ENCODE results near the gene GPR34.
"Not testable (repeated sequence)": the region's sequence is repeated elsewhere in the genome, so short reads cannot be mapped to it uniquely, and the experiment has no call there.

The GPR34 gene

DNA sequence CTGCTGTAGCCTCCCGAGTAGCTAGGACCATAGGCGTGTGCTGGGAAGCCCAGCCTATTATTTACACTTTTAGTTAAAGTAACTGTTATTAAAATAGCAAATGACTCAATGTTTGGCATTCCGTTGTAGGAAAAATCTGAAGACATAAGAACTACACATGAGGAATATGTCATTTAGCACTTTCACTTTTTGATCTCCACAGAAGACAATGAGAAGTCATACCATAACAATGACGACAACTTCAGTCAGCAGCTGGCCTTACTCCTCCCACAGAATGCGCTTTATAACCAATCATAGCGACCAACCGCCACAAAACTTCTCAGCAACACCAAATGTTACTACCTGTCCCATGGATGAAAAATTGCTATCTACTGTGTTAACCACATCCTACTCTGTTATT lies 6.7 kb downstream of the GPR34 start:
- no peak for DNase-seq

GRCh38 chrX:41703574-41704029 lies 14.8 kb downstream of the GPR34 start:
- no peak for DNase-seq

GRCh38 chrX:41705042-41705441 lies 16.3 kb downstream of the GPR34 start:
- DNase-seq, result no peak

- DNase-seq, result peak; percentile 9
Measured at GRCh38 chrX:41705680-41706374, 17.1 kb downstream of the GPR34 start.

DNA sequence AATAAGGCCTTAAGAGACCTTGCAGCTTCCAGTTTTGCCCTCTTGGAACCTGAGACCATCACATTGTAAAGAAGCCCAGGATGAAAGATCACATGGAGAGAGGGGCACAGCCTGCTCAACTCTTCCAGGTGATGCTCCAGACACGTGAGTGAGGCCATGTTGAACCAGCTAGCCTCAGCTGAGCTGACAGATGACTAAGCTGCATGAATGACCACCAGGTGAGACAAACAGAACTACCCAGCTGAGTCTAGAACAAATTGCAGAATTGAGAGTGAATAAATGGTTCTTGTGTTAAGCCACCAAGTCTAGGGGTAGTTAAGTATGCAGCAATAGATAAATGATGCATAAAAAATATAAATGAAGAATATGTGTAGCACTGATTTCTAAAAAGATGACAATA lies 18.4 kb downstream of the GPR34 start:
- DNase-seq, result no peak

DNA sequence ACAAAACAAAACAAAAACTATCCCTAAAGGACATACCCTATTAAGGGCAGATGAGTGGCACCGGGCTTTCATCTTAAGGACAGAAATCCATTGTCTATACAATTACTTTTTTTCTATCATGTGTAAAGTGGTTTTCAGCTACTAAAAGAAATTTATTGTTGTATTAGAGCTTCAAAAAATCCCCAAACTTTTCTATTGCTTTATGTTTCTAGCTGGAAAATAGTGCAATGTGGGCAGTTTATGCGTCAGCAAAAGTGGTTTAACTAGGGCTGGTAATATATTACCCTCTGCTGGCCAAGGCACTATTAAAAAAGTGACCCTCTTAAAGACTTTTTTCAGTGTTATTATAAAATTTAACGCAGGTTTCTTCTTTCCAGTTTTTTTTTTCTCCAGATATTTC lies 19.7 kb downstream of the GPR34 start:
- DNase-seq, result no peak

- no peak for DNase-seq
Measured at GRCh38 chrX:41711021-41711667, 22.4 kb downstream of the GPR34 start.

DNA sequence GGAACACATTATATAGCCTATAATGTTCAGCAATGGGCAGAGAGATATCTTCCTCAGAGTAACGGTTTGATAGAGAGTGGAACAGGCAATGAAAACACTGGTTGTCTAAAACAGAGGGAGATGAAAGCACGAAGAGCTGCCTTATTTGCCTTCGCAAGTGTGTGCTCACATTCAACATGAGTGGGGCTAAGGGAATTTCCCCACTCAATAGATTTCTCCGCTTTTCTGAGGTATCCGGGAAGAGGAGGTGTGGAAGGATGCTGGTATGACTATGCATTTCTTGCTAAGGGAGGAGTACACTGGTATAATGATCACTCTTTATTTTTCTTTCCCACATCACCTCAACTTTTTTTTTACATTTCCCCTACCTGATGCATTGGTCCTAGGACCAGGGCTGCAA lies 27.4 kb downstream of the GPR34 start:
- DNase-seq, result no peak

- no peak for DNase-seq
Measured at GRCh38 chrX:41716767-41717473, 28.1 kb downstream of the GPR34 start.

DNA sequence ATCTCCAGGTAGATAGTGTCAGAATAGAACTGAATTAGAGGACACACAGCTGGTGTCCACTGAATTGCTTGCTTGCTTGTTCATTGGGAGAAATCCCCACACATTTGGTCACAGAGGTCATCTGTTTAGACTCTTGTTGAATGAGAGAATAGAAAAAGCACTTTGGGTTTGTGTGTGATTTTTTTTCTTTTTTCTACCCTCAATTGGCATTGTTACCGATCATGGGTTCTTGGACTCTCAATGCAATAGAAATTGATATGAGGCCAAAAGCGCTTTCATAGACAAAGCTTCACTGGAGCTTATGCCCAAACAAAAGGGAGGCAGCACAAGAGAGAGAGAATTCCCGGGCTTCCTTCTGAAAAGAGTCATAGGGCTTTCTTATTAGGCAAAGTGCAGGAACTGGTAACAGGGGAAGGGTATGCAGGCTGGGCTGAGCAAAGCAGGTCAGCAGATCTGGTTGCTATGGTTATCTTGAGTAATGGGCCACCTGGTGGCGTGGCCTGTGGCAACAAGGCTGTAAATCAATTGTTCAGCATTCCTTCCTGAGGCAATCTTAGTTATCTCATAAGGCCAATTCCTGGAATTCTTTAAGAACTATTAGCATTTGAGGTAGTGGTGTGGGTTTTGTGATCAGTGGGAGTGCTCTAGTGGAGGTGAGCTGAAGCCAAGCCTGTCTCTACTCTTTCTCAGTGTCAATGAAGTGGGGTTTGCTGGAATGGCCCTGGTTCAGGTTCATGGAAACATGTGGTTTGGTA lies 29.9 kb downstream of the GPR34 start:
- peak; percentile 45 for DNase-seq

DNA sequence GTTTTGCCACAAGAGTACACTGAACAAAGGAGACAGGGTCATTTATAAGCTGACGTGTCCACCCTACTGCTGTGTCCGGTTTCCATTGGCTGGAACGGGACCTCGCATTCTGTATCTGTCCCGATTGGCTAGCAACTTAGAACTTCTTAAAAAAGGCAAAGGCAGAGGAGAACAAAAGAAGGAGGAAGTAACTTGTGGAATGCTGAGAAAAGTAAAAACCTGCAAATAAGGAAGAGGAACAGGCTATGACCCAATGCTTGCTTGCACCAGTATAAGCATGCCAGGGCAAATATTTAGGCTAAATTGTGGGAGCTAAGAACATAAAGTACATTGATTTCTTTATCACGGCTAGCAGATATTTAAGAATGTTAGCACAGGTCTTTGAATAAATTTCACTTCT lies 30.8 kb downstream of the GPR34 start:
- DNase-seq, result not testable (repeated sequence)

DNA sequence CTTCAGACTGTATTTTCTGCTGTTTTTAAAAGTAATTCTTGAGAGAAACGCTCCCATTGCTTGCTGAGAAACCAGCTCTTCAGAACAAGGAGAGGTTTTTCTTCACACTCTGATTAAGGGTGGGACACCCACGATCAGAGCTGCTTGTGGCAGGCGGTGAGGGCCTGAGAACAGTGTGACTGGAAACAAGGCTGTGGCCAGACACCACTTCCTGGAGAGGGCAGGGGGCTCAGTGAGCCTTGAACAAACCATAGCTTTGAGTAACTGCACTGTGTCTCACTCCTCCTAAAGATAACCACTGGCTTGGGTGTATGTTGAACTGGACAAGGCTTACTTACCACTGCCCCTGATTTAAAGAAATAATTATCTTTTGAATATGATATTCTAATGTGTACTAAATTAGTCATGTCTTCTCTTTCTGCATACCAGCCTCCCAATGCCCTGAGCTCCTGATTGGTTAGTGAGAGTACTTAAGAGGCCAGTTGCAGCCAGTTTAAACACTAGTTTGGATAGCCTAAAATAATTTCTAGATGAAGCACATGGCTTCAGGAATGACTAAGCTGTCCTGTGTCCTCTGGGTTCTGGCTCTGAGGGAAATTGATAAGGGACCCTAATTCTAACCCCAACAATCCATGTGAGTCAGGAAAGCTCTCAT lies 31.5 kb downstream of the GPR34 start:
- no peak for DNase-seq

DNA sequence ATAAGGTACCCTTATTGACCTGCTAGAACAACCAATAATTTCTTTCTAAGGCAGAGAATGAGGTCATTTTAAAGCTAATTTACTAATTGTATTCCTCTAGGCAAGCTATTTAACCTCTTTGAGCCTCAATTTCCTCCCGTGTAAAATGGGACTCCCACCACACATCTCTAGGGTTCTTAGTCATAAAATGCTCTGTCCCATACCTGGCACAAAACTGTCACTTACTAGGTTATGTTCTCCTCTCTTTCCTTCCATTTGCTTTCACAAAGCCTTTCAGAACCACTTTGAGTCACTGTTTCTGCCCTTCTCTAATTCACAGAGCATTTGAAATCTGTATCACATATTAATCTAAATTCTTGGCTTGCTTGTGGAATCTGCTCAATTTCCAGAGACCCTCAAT lies 32.8 kb downstream of the GPR34 start:
- DNase-seq, result no peak

GRCh38 chrX:41722214-41722613 lies 33.4 kb downstream of the GPR34 start:
- no peak for DNase-seq

GRCh38 chrX:41722816-41723618 lies 34.2 kb downstream of the GPR34 start:
- no peak for DNase-seq

DNA sequence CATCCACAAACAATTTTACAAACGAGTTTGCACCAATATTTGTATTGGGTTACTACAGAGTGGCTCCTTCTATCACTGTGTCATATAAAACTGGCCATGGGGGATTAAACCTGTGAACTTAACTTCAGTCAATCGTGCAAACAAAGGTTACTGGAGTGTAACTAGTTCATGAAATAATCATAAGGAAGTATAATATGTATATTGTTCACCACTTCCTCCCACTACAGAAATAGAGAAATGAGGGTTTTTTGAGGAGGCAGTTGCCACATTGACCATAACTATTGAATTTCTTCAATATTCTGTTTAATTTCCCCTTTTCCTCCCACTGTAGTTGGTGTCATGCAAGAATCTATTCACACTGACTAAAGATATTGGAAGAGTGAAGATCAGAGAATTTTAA lies 35.1 kb downstream of the GPR34 start, which contains the start of gene GPR82:
TSS of gene GPR82 (plus strand) at position 356 of the 400 bp plus-strand sequence. CDS start 2,846 bp downstream, outside the sequence.
- DNase-seq, result no peak

DNA sequence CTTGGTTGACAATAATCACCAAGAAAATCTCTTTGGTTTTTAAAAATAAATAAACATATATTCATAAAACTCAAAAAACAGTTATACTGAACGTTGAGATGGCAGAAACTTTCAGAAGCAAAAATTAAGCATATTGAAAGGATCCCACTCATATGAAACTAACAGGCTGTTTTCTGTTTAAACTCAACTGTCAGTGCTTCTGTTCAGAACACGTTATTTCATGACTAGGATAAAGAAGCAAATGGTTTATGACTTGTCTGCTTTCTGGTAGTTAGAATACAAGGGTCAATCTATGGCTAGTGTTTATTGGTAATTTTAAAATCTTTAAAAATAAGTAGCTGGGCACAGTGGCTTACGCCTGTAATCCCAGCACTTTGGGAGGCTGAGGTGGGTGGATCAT lies 39.4 kb downstream of the GPR34 start:
- DNase-seq, result no peak

DNA sequence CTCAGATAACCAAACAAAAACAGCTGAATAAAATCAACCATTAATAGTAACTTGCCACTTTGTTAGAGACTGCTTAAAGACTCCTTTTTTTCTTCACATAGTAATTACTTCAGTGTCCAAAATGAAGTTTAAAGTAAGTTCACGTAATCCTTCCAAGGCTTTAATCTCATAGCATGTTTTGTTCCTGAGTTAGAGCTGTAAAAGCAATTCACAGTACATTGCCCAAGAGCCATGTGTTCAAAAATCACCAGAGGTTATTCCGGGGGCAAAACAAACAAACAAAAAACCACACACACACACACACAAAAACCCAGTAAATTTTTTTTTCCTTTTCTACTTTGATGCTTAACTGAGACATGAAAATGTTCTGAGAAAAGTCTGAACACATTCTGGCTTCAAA lies 41.3 kb downstream of the GPR34 start:
- DNase-seq, result no peak

- no peak for DNase-seq
Measured at GRCh38 chrX:41732260-41732659, 43.5 kb downstream of the GPR34 start.

- no peak for DNase-seq
Measured at GRCh38 chrX:41733939-41734338, 45.2 kb downstream of the GPR34 start.

GRCh38 chrX:41734530-41734929 lies 45.8 kb downstream of the GPR34 start:
- peak; percentile 17 for DNase-seq

GRCh38 chrX:41737065-41737464 lies 48.3 kb downstream of the GPR34 start:
- DNase-seq, result no peak
